Loucy (cell line): ENCODE data around the gene TMEM178B.

Experiments used
- EZH2phosphoT487 ChIP-seq: fragments of 200-600 bp; IDR thresholded peaks from 2 replicates; pipeline ENCODE4 v1.6.1; 2018; ENCODE audit warnings: antibody characterized with exemption, mild to moderate bottlenecking, moderate library complexity, borderline replicate concordance
- TF ChIP-seq, protein P1 (sequence below): fragments of 200-600 bp; sonication (generic); conservative IDR thresholded peaks from 2 replicates; pipeline ENCODE4 v1.5.1; 2014; ENCODE audit warnings: mild to moderate bottlenecking, antibody characterized with exemption, low read length

GRCh38 chr7:141519623-141520022, 445.8 kb downstream of the TMEM178B start:
- TF ChIP-seq, protein P1, sequence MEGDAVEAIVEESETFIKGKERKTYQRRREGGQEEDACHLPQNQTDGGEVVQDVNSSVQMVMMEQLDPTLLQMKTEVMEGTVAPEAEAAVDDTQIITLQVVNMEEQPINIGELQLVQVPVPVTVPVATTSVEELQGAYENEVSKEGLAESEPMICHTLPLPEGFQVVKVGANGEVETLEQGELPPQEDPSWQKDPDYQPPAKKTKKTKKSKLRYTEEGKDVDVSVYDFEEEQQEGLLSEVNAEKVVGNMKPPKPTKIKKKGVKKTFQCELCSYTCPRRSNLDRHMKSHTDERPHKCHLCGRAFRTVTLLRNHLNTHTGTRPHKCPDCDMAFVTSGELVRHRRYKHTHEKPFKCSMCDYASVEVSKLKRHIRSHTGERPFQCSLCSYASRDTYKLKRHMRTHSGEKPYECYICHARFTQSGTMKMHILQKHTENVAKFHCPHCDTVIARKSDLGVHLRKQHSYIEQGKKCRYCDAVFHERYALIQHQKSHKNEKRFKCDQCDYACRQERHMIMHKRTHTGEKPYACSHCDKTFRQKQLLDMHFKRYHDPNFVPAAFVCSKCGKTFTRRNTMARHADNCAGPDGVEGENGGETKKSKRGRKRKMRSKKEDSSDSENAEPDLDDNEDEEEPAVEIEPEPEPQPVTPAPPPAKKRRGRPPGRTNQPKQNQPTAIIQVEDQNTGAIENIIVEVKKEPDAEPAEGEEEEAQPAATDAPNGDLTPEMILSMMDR, result no peak
- TF ChIP-seq EZH2phosphoT487, result no peak
